Progenitor cell of endocrine pancreas (in vitro differentiated cells): Measurements from ENCODE around the gene RHOC. TPM values are rescaled to one million over a fixed set of nuclear protein-coding genes. Genes with fewer than 3 reads are reported as not detected.

ENCODE experiments used
- DNase-seq: peaks from one replicate; pipeline ENCODE4 v3.0.0; 2021; ENCODE audit warnings: low spot score; ENCODE audit not compliant: unreplicated experiment
- H3K27ac Mint-ChIP-seq: 2 replicates; pipeline ENCODE4 v1.8.0; 2021; ENCODE audit warnings: mild to moderate bottlenecking, moderate library complexity, mixed read lengths
- H3K27me3 Mint-ChIP-seq: 2 replicates; pipeline ENCODE4 v1.8.0; 2021; ENCODE audit warnings: mixed read lengths
- H3K36me3 Mint-ChIP-seq: 2 replicates; pipeline ENCODE4 v1.8.0; 2022; ENCODE audit warnings: mixed read lengths; ENCODE audit not compliant: insufficient read depth
- H3K4me1 Mint-ChIP-seq: 2 replicates; pipeline ENCODE4 v1.8.0; 2021; ENCODE audit warnings: low read depth, mixed read lengths
- H3K4me3 Mint-ChIP-seq: 2 replicates; pipeline ENCODE4 v1.8.0; 2021; ENCODE audit warnings: low read depth, mild to moderate bottlenecking, moderate library complexity, mixed read lengths
- H3K9me3 Mint-ChIP-seq: 2 replicates; pipeline ENCODE4 v1.8.0; 2021; ENCODE audit warnings: low read depth, mixed read lengths
- CTCF ChIP-seq: fragments of 200-600 bp; sonication (generic); IDR thresholded peaks from one replicate; pipeline ENCODE4 v1.5.0; 2021; ENCODE audit warnings: antibody characterized with exemption, mild to moderate bottlenecking; ENCODE audit not compliant: unreplicated experiment
- long read RNA-seq: library from polyadenylated mRNA; unstranded; transcript quantifications from one replicate; pipeline ENCODE4 v2.0.0, GENCODE V29; 2020
- total RNA-seq: library from RNA; stranded (reverse); gene quantifications from 2 replicates; pipeline ENCODE4 v1.2.1, GENCODE V29; 2021

The RHOC gene
- total RNA-seq = 87.3 and 97.3 TPM in 2 replicates
- long read RNA-seq, transcript RHOC-208 (5 exons, 1,355 nt) = major isoform, 21 of 37 reads
- long read RNA-seq, transcript RHOC-202 (6 exons, 1,418 nt) = minor isoform, 7 of 37 reads
- long read RNA-seq, partial matches to known transcripts = 5 of 37 reads
- long read RNA-seq, other reads (novel, unspliced or antisense) = 4 of 37 reads

- peak; percentile 49 for DNase-seq
- peak within 1 kb of the TSS; percentile 72 for H3K4me3 Mint-ChIP-seq
- TF ChIP-seq CTCF = no peak
- H3K27me3 Mint-ChIP-seq = peaks cover 43% of the 10 kb centered on the region
- peak within 1 kb of the TSS; percentile 91 for H3K27ac Mint-ChIP-seq
- peaks cover 4% of the 10 kb centered on the region for H3K36me3 Mint-ChIP-seq
- H3K4me1 Mint-ChIP-seq = peaks cover 30% of the 10 kb centered on the region
- no peaks in the 10 kb centered on the region for H3K9me3 Mint-ChIP-seq
Measured at GRCh38 chr1:112706505-112707220, at the start of gene RHOC. Gene RHOC, minus strand, starts transcription at chr1:112707127. Its CDS starts 3,328 bp downstream, at chr1:112703799.

GRCh38 chr1:112754116-112754628, 47.2 kb upstream of the RHOC start:
- H3K4me1 Mint-ChIP-seq = no peaks in the 10 kb centered on the region
- no peak overlapping the region for H3K27ac Mint-ChIP-seq
- no peaks in the 10 kb centered on the region for H3K36me3 Mint-ChIP-seq
- no peak for TF ChIP-seq CTCF
- H3K9me3 Mint-ChIP-seq = peaks cover 6% of the 10 kb centered on the region
- no peak for DNase-seq
- peaks cover 8% of the 10 kb centered on the region for H3K27me3 Mint-ChIP-seq
- H3K4me3 Mint-ChIP-seq = no peak overlapping the region

- TF ChIP-seq CTCF = no peak
- Mint-ChIP-seq H3K4me3 (no peak overlapping the region), H3K27ac (no peak overlapping the region), H3K27me3 (peaks cover 30% of the 10 kb centered on the region), H3K4me1 (no peaks in the 10 kb centered on the region), H3K9me3 (peaks cover 3% of the 10 kb centered on the region), H3K36me3 (no peaks in the 10 kb centered on the region)
- DNase-seq = no peak
Measured at GRCh38 chr1:112748396-112748795, 41.5 kb upstream of the RHOC start.

GRCh38 chr1:112744009-112744578, 37.2 kb upstream of the RHOC start:
- Mint-ChIP-seq H3K27ac (no peak overlapping the region), H3K27me3 (peaks cover 63% of the 10 kb centered on the region), H3K4me3 (no peak overlapping the region), H3K9me3 (peaks cover 3% of the 10 kb centered on the region), H3K4me1 (no peaks in the 10 kb centered on the region), H3K36me3 (peaks cover 2% of the 10 kb centered on the region)
- peak; percentile 52 for TF ChIP-seq CTCF
- DNase-seq = no peak

GRCh38 chr1:112743174-112744008, 36.5 kb upstream of the RHOC start:
- peaks cover 3% of the 10 kb centered on the region for H3K9me3 Mint-ChIP-seq
- H3K4me3 Mint-ChIP-seq = peak overlapping the region; percentile 40
- TF ChIP-seq CTCF = no peak
- H3K27ac Mint-ChIP-seq = no peak overlapping the region
- H3K27me3 Mint-ChIP-seq = peaks cover 61% of the 10 kb centered on the region
- DNase-seq = no peak
- no peaks in the 10 kb centered on the region for H3K4me1 Mint-ChIP-seq
- H3K36me3 Mint-ChIP-seq = peaks cover 2% of the 10 kb centered on the region
